Suppressor macrophage (primary cell): ENCODE measurements around the gene MYPN.
"Not testable (repeated sequence)": the region's sequence is repeated elsewhere in the genome, so short reads cannot be mapped to it uniquely, and the experiment has no call there.

ENCODE experiments used
- DNase-seq, 4 experiments: peaks; one replicate each; pipeline ENCODE4 v3.0.0-alpha.2; 2020 to 2022
- total RNA-seq, 17 experiments: gene quantifications; one replicate each; lab custom pipeline; 2026; ENCODE audit warnings: mixed read lengths in 6 of 17, inconsistent platforms in 3 of 17; lab: John Stamatoyannopoulos, UW

The MYPN gene, protein sequence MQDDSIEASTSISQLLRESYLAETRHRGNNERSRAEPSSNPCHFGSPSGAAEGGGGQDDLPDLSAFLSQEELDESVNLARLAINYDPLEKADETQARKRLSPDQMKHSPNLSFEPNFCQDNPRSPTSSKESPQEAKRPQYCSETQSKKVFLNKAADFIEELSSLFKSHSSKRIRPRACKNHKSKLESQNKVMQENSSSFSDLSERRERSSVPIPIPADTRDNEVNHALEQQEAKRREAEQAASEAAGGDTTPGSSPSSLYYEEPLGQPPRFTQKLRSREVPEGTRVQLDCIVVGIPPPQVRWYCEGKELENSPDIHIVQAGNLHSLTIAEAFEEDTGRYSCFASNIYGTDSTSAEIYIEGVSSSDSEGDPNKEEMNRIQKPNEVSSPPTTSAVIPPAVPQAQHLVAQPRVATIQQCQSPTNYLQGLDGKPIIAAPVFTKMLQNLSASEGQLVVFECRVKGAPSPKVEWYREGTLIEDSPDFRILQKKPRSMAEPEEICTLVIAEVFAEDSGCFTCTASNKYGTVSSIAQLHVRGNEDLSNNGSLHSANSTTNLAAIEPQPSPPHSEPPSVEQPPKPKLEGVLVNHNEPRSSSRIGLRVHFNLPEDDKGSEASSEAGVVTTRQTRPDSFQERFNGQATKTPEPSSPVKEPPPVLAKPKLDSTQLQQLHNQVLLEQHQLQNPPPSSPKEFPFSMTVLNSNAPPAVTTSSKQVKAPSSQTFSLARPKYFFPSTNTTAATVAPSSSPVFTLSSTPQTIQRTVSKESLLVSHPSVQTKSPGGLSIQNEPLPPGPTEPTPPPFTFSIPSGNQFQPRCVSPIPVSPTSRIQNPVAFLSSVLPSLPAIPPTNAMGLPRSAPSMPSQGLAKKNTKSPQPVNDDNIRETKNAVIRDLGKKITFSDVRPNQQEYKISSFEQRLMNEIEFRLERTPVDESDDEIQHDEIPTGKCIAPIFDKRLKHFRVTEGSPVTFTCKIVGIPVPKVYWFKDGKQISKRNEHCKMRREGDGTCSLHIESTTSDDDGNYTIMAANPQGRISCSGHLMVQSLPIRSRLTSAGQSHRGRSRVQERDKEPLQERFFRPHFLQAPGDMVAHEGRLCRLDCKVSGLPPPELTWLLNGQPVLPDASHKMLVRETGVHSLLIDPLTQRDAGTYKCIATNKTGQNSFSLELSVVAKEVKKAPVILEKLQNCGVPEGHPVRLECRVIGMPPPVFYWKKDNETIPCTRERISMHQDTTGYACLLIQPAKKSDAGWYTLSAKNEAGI (N-terminal part only)
- total RNA-seq: 0.04 to 4.7 (median 0.55) reads per million in 17 experiments

DNA sequence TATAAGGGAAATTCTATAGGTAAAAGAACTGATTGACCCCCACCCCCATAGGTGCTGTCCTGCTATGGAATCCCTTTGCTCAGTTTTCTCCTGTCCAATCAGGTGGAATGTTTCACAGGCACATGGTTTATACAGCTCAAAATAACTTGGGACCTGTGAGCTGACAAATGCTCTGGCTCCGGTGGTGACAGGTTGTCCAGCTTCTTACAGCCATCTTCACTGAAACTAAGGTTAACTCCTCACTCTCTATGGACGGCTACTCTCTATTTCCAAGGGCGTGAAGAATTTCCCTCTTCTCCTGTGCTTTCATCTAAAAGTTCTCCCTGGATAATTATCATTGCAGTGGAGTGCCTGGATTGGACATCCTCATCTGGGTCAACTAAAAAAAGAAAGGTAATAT is at the start of gene MYPN:
MYPN (plus strand) TSS at position 158 of the 400 bp plus-strand sequence. CDS start 11,951 bp downstream, outside the sequence.
- DNase-seq: no peak

DNA sequence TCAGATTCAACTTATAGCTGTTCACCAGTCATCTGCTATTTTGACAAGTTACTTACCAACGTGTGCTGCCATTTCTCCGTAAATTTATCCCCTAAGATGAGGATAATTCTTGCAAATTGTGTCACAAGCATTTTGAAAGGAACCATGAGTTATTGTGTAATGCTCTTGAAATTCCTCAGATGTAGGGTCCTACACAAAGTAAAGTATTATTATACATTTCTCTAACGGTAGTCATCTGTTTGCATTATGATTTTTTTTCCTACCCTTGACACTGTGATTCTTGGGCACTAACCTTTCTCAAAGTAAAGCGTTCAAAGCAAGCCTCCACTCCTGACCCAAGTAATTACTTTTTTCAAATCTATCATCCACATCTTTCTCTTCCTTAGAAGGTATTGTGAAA is 42.3 kb upstream of the MYPN start:
- no peak for DNase-seq

DNA sequence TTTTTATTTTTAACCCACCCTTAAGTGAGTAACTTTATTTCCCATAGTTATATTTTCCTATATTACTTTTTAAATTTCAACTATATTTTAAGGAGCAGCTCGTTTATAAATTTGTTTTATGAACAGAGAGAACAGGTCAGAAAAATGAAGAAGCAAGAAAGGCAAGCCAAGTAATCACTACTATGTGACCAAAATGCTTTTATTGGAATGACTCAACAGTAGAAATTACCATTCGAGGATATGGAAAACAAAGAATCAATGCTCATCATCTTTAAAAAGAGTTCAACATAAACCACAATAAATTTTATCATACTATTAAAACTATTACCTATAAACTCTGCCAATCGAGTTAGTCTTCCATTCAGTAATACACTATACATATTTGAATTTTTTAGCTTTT is 41.8 kb upstream of the MYPN start:
- DNase-seq: no peak

DNA sequence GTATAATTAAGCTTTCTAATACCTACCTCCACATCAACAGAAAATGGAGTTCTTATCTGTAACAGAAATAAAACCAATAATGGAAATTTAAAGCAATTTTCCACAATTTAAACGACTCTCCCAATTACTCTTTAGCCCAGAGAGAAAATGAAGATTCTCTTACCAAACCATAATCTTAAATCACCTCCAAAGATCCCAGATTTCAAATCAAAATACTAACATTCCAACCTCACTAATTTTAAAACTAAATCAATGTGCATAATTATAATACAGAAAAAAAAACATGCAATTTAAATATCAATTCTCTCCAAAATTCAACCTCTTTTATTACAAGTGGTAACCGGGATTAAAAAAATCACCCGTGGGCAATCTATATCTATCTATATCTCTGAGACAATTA is 35.7 kb upstream of the MYPN start:
- DNase-seq: no peak

DNA sequence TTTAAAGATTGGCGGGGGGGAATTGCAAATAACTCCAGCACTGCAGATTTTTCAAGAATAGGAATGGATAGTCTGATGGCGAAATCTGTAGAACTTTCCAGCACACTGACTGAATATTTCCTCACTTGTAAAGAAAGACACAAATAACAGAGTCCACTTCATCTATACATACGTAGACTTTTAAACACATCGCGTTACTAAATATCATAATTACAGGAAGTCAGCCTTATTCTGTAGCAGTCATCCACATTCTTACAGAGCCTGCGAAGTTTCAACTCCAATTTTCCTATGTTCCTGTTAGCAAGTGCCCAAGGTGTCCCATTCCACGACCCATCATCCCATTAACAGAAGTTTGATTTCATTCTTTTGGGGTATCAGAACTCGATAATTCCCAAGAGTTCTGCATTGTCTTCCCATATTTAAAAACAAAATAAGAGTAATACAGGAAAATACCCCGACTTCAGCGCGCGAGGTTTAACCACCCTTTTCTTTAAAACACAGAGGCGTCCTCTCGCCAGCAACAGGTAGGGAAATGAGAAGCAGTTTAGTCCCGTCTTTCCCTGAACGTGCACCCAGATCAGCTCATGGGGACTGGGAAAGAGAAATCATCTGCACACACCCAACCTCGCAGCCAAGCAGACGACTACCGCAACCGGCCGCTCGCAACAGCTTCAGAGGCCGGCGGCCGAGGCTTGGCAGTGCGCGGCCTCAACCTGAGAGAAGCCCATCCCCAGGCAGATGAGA is 35.1 kb upstream of the MYPN start:
- DNase-seq: peak; percentile 31 to 69 (median 50)

DNA sequence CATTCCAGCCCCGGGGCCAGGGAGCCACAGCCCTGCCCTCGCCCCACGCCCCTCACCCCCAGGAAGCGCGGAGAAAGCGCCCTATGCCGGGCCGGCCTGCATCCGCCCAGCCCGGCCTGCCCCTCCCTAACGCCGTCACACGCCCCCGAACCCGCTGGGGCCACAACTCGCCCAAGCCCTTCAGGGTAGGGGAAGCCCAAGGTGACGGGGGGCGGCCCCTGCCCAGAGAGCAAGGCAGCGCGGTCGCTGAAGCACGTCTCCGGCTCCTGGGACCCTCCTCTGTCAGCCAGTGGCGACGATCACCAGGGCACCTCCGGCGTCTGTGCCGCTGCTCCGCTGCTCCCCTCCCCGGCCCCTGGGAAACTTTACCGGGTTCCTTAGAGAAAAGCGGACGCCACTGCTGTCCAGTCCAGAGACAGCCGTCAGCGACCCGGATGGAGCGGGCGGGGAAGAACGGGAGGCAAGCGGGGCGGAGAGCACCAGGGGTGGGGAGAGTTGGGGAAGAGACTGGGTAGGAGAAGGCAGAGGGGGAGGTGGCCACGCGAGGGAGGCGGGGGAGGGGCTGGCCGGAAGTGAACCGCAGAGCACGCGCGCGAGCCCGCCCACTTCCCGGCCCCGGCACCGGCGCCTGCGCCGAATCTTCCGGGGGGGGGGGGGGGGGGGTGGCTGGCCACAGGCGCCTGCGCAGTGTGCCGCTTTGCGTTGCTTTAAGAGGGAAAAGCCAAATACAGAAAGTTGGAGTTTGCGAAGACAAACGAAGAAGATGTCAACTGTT is 34.3 kb upstream of the MYPN start, which contains the start of gene HERC4:
HERC4 (minus strand) TSS at position 509 of the 775 bp plus-strand sequence. CDS start 2,175 bp downstream, outside the sequence.
- DNase-seq: peak; percentile 96 to 98 (median 97)

DNA sequence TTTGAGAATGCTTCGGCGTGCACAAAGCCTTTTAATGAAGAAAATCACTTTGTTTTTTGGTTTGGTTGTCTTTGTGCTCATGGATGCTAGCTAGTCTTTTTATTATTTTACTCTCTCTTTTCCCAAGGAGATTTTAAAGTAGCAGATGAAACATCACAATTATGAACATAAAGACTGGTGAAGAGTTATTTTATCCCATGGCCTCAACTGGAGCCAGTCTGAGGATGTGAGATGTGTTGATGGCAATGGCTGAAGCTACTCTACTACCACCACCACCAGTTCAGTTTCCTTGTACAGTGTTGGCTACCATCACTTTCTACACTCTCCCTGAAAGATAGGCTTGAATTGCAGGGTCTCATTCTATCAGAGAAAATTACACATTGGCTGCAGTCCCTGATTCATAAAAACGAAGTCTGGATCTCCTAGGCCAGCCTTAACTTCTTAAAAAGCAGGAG is 33.7 kb upstream of the MYPN start:
- no peak for DNase-seq

DNA sequence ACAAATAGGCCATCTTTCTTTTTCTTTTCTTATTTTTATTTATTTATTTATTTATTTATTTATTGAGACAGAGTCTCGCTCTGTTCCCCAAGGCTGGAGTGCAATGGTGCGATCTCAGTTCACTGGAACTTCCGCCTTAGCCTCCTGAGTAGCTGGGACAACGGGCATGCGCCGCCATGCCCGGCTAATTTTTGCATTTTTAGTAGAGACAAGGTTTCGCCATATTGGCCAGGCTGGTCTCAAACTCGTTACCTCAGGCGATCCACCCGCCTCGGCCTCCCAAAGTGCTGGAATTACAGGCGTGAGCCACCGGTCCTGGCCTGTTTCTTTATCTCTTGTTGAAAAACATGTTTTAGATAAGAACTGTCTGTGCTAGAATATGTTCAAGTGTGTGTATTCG is 33.2 kb upstream of the MYPN start:
- DNase-seq: not testable (repeated sequence)

DNA sequence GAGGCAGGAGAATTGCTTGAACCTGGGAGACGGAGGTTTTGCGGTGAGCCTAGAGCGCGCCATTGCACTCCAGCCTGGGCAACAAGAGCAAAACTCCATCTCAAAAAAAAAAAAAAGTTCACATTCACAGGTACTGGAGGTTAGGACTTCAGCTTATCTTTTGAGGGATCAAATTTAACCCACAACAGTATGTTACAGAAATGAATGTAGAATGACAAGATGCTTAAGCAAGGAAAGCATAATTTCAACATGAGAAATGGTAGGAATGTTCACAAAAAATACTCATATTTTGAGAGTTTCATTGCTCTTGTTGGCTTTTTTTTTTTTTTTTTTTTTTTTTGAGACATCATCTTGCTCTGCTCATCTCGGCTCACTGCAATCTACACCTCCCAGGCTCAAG is 32.3 kb upstream of the MYPN start:
- no peak for DNase-seq

DNA sequence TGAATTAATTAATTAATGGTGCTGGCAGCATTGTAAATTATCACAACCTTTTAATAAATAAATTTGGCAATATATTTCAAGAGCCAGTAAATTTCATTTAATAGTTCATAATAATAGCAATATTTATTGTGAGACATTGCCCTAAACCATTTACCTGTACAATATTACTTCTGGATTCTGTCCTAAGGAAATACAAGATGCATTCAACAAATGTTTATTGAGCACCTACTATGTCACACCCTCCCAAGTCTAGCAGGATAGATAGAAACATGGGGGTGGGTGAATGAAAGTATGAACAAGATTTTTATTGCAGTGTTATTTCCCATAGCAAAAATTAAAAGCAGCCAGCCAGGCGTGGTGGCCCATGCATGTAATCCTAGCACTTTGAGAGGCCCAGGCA is 29.9 kb upstream of the MYPN start:
- no peak for DNase-seq

DNA sequence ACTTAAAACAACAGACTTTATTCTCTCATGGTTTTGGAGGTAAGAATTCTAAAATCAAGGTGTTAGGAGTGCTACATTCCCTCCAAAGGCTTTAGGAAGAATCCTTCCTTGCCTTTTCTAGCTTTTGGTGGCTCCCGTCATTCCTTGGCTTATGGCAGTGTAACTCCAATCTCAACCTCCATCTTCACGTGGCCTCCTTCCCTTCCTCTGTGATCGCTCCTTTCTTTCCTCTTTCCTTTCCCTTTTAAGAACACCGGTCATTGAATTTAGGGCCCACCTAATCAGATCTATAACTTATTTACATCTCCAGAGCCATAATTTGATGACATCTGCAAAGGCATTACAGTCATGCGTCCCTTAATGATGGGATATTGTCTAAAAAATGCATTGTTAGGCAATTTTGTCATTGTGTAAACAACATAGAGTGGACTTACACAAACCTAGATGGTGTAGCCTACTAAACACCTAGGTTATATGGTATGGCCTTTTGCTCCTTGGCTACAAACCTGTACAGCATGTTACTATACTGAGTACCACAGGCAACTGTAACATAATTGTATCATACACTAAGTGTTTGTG is 28.3 kb upstream of the MYPN start:
- no peak for DNase-seq

DNA sequence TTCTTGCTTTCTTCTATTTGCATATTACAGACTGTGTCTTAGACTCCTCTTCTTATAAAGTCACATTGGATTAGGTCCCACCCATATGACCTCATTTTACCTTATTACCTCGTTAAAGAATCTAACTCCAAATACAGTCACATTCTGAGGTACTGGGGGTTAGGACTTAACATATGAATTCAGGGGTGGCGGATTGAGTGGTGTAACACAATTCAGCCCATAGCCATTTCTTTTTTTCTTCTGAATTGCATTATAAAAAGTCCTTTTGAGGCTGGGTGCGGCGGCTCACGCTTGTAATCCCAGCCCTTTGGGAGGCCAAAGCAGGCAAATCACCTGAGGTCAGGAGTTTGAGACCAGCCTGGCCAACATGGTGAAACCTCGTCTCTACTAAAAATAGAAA is 27.4 kb upstream of the MYPN start:
- no peak for DNase-seq

DNA sequence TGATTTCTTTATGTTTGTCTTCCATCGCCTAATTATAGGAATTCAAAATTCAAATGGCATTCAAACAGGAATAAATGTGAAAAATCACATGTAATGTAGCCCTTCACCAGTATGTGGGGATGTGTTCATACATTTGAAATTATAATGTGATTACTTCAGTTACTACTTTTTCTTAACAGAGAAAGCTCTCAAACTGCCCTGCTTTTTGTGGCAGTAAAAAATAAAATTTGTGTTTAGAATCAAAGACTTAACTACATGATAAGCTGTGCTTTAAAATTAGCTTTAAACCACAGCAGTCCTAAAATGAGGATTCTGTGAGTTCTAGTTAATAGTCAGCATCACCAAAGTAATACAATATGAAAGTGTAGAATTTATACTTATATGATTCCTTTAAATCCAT is 26.4 kb upstream of the MYPN start:
- DNase-seq: peak in 3 of 4 experiments; percentile 21 to 34 (median 31)

DNA sequence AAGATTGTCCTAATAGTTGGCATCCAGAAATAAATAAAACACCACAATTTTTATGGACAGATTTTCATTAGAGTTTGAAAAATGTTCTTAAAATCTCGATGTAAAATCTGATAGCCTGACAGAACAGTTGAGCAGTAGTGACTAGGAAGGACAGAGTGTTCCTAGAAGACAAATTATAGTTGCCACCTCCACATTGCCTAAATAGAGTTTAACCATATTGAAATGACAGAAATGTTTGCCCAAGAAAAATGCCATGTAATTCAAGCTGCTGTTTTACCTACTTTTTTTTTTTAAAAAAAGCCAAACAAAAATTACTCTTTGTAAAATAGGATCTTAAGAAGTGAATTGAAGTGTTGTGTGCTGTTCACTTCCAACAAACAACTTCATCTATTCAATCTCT is 25.3 kb upstream of the MYPN start:
- DNase-seq: no peak

DNA sequence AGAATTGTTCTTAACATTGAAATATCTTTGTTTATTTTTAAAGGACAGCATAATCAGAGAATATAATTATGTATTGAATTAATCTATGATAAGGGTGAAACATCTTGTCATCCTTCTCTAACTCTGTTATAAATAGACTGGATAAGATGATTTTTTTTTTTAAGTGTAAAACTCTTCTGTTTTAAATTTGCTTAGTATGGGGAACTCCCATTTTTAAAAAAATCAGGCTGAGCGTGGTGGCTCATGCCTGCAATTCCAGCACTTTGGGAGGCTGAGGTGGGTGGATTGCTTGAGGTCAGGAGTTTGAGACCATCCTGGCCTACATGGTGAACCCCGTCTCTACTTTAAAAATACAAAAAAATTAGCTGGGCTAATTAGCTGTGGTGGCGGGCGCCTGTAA is 24.8 kb upstream of the MYPN start:
- DNase-seq: no peak

DNA sequence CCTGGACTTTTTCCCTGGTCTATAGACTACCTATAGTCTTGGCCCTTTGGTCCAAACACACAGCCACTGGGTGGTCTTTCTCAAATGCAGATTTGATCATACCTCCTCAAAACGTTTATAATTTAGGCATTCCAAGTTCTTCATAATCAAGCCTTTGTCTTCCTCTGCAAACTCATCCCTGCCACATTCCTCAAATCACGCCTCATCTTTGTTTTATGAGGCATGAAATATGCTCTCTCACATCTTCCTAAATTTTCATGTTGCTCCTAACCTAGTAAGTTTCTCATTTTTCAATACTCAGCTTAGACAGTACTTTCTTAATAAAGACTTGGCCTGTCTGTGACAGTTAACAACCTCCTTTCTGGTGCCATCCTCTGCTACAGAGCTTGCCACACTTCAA is 23.3 kb upstream of the MYPN start:
- DNase-seq: no peak

DNA sequence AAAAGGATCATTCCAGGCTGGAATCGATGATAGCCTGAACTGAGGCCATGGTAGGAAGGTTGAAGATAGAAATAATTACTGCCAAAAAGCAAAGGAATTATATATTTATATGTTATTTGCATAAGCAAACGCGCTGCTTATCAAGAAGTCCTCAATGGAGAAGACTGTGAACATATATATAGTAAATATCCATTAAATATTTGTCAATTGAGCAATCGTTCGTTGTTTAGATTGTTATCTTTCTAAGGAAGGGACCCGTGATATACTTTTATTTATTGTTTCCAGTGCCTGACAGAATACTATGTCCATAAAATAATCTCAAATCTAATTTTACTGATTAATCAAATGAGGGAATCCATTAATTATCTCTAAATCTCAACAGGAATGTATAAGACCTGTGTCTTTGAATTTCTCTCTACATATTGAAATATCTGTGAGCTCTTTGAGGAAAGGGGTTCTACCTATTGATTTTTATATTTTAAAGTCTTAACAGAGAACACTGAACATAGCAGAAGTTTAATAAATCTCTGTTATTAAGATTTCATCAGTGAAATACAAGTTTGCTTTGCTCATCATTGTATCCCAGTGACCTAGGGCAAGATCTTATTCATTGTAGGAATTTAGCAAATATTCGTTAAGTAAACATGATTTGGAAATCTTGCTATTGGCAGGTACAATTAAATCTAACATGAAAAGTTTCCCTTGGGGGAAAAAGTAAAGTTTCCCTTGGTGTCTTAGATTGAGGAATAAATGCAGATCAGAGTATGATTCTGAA is 22.2 kb upstream of the MYPN start:
- no peak for DNase-seq

DNA sequence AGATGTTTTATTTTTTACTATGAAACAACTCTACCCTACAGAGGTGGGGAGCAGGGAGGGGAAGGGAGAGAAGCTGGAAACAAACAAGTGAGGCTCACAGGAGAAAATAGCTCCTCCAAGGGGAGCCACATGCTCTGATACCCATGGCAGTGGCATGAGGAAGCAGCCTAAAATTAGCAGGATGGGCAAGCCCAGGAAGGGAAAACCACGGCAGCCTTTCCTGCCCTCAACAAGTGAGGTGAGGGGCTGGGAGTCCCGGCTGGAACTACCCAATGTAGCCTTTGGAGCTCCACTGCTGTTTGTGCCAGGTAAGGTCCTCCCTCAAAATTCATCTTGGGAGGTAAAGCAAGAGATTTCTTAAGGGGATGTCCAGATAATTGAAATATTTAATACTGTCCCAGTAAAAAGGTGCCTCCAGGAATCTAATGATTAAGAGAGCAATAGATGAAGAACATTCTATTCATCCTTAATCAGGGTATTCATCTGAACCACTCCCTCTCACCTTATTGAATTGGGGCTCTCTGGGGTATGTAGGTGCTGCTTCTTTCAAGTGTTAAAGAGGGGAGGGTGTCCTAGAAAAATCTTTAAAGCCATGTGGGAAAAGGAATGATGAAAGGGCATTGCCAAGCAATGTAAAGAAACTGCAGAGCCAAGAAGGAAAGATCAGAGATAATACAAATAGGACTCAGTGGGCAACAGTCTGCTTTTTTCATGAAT is 21.4 kb upstream of the MYPN start:
- DNase-seq: peak in 1 of 4 experiments; percentile 5

DNA sequence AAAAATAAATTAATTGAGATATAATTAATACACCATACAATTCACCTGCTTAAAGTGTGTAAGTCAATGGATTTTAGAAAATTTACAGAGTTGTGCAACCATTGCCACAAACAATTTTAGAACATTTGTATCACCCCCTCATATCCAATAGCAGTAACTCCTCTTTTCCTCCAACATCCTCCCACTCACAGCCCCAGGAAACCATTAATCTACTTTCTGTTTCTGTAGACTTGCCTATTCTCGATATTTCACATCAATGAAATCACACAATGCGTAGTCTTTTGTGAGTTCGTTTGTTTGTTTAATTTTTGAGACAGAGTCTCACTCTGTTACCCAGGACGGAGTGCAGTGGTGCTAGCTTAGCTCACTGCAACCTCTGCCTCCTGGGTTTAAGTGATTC is 20.5 kb upstream of the MYPN start:
- peak in 1 of 4 experiments; percentile 12 for DNase-seq
